Inflammatory macrophage treated with lipopolysaccharide for 4 hours (primary cell): ENCODE data around the gene LAMC1.

Source experiments
- DNase-seq: peaks from one replicate; pipeline ENCODE4 v3.0.0-alpha.2; 2020

LAMC1 gene

GRCh38 chr1:183080406-183080805, 57.2 kb downstream of the LAMC1 start:
- no peak for DNase-seq

- no peak for DNase-seq
These were observed 58.3 kb downstream of the LAMC1 start for GRCh38 chr1:183081402-183082120.

DNA sequence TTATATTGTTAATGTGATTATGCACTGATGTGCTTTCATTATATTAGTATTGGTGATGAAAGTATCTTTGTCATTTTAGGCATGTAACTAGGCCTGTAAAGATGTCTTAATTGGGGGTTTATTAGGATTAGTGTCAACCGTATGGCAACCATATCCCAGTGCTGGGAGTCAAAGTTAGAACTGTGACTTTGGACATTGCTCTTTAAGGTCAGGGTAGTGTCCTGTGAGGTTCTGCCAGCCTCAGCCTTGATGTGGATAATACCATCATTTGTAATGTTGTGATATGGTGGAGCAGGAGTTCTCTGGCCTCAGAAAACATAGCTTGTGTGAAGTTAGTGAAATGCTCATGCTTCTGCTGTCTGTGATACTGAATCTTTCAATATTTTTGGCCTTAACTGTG, 59.4 kb downstream of the LAMC1 start:
- no peak for DNase-seq

- no peak for DNase-seq
These were observed 63.8 kb downstream of the LAMC1 start for GRCh38 chr1:183087001-183087400.

- no peak for DNase-seq
These were observed 65.9 kb downstream of the LAMC1 start for GRCh38 chr1:183089025-183089639.

GRCh38 chr1:183090391-183091006, 67.3 kb downstream of the LAMC1 start:
- no peak for DNase-seq

DNA sequence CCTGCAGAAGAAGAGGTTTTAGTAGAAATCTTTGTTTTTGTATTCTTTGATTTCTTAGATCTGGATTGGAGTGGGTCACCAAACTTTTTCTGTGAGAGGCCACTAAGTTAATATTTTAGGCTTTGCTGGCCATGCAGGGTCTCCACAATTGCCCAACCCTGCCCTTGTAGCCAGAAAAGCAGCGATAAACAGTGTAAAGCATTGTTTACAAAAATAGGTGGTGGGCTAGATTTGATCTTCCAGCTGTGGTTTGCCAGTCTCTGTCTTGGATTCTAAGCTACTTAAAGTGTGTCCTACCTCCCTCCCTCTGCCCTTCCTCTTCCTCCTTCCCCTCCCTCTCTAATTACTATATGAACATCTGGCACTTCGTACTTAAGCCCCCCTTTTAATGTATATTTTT, 68.0 kb downstream of the LAMC1 start:
- no peak for DNase-seq

- no peak for DNase-seq
These were observed 69.1 kb downstream of the LAMC1 start for GRCh38 chr1:183092350-183092749.

DNA sequence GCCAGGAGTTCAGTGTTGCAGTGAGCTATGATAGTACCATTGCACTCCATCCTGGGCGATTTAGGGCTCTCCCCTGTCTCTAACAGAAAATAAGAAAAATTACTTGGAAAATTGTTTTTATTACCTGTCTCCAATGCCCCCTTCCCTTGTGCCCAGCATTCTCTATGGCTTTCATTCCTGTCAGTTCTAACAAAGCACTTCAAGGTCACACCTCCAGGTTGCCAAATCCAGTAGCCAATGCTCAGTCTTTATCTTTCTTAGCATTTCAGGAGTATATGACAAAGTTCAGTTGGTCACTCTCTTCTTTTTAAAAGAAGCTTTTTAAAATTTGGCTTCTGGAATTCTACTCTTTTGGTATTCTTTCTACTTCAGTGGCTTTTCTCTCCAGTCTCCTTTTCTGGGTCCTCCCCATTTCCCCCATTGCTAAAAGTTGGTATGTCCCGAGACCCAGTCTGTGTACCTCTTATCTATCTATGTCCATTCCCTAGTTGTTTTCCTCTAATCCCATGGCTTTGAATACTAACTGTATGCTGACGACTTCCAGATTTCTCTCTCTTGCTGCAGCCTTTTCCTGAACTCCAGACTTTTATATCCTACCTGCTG, 69.9 kb downstream of the LAMC1 start:
- no peak for DNase-seq

- no peak for DNase-seq
These were observed 70.6 kb downstream of the LAMC1 start for GRCh38 chr1:183093786-183094298.

DNA sequence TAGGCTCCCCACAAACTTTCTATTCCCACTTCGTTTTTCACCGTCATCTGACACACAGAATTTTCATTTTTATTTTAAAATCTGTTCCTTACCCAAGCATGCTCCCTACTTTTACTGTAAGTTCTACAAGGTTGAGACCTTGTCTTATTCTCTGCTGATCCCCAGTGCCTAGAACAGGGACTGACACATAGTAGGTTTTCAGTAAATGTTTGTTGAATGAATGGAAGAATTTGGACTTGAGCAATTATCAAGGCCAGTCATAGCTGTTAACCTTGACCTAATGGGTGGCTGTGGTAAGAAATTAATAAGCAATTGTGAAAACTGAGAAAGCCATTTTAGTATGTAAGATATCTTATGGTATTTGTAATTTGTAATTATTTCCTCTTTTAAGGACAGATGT, 71.1 kb downstream of the LAMC1 start:
- DNase-seq, result no peak

DNA sequence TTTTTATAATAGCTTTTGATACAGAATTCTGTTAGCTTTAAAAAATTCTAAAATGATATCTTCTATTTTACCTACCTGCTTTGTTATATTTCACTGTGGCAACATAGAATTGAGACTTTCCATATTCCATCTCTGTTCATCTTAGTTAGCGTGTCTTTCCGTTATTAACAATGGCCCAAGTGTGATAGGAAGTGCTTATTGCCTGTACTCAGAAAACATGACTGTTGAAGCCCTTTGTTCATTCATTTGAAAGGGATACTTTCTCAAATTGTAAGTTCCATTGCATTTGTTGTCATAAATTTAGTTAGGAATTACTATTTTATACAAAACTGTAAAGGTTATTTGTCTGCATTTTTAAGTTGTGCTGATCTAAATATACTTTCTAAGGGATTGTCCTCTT, 73.1 kb downstream of the LAMC1 start:
- no peak for DNase-seq

DNA sequence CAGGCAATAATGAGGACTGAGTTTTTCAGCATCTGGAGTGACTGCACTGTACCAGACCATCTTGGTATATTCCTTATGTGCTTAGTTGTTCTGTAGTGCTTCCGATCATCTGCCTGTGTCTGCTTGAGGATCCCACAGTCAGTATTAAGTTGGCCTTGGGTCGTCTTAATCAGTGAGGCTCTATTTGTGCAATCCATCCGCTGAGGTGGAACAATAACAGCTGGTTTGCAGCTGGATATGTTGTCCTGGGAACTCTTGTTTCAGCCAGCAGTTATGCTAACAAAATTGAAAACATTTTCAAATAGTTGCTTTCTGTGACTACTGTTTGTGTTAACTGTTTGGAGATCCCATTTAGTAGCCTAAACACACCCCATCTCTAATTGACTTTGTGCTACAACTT, 73.7 kb downstream of the LAMC1 start:
- DNase-seq, result no peak

- DNase-seq, result no peak
These were observed 74.3 kb downstream of the LAMC1 start for GRCh38 chr1:183097438-183098051.

DNA sequence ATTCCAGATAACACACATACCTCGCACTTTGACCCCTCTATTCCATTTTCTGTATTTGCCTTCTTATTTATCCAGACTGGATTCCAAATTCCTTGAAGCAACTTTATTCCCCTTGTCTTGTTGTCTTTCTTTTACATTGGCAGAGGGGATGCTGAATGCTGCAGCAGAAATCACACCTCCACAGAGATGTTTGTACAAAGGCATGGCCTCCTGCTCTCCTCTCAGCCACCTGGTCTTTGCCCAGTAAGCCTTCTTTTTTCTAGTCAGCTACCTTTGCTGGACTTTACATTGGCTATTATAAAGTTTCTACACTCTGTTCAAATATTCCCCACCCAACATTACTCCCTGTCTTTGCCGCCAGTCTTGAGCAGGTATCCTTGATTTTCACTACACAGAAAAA, 75.1 kb downstream of the LAMC1 start:
- DNase-seq, result no peak

DNA sequence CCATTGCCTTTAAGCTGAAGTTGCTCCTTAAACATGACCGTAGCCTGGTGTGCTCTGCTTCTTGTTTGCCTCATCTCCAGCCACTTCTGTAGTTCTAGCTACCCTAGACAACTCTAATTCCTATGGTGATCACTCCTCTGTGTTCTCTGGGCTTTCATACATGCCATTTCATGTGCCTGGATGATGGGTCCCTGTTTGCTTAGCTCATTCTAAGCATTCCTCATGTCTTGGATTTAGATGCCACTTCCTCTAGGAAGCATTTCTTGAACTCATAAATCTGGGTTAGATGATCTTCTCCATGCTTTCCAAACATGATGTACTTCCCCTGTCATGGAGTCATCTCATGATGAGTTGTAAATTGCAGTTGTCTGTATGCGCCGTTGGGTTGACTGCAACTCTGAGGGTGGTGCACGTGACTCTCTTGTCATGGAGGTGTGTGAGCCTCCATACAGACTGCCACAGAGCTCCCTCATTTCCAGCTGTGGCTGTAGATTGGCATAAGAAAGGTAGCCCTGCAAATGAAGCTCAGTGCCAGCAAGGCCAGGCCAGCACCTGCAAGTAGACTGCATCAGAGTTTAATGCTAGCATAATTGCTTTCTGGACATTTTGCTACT, 77.2 kb downstream of the LAMC1 start:
- no peak for DNase-seq

- no peak for DNase-seq
These were observed 77.9 kb downstream of the LAMC1 start for GRCh38 chr1:183101081-183101480.

GRCh38 chr1:183101841-183102276, 78.6 kb downstream of the LAMC1 start:
- peak; percentile 32 for DNase-seq

GRCh38 chr1:183103147-183103546, 79.9 kb downstream of the LAMC1 start:
- DNase-seq, result no peak

GRCh38 chr1:183103577-183103976, 80.4 kb downstream of the LAMC1 start:
- DNase-seq, result no peak

GRCh38 chr1:183105449-183105848, 82.2 kb downstream of the LAMC1 start:
- peak; percentile 27 for DNase-seq

DNA sequence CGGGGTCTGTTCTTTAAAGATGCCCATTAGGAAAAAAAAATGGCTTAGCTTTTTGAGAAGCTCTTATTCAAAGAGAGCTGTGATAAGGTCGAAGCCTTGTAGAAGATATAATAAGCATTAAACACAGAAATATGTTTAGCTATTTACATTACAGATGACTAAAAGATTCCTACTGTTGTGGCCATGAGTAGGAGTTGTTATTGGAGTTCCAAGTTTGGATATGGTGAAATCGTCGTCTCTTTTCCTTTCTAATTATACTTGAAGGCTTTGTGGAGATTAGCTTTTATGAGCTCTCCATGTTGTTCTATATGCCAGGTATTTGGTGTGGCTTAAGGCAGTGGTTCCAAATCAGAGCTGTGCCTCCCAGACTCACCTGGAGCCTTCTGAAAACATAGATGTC, 82.9 kb downstream of the LAMC1 start:
- DNase-seq, result no peak

DNA sequence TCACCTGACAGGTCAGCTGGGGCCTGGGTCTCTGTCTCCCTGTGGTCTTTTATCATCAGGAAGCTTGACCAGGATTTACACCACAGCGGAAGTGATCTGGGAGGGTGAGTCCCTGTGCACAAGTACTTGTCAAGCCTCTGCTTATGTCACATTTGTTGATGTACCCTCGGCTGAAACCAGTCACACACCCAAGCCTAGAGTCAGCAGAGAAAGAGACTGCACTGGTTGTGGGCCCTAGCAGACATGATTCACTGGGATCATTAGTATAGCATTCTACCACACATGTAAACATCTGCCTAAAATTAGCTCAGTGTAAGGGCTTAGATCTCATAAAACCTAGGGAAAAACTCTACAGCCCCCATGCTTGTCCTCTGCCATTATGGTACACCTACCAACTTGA, 83.5 kb downstream of the LAMC1 start:
- no peak for DNase-seq
